ENCODE data around the gene USP37. TPM values are rescaled to one million over a fixed set of nuclear protein-coding genes. Genes with fewer than 3 reads are reported as not detected.

Gene USP37
- polyA plus RNA-seq, 1 of the 3 experiments (the other 2 are of a cell fraction), result 0.95 TPM

DNA sequence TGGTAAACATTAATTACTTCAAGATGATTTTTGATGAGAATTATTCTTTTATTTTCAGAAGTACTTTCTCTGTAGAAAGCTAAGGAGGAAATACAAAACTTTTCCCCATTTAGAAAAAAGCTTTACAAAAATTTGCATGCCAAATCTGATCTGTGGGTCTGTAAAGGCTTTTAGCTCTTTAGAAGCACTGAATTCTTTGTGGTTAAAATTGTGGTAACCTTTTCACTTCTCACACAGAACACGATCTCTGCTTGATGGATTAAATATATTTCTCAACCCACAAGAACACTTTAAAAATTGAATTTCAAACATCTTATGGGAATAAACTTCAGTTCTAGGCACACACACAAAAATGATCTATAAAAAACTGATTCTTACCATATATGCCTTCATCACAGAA is 85.5 kb downstream of the USP37 start (continued):
- TF ChIP-seq, protein P1, sequence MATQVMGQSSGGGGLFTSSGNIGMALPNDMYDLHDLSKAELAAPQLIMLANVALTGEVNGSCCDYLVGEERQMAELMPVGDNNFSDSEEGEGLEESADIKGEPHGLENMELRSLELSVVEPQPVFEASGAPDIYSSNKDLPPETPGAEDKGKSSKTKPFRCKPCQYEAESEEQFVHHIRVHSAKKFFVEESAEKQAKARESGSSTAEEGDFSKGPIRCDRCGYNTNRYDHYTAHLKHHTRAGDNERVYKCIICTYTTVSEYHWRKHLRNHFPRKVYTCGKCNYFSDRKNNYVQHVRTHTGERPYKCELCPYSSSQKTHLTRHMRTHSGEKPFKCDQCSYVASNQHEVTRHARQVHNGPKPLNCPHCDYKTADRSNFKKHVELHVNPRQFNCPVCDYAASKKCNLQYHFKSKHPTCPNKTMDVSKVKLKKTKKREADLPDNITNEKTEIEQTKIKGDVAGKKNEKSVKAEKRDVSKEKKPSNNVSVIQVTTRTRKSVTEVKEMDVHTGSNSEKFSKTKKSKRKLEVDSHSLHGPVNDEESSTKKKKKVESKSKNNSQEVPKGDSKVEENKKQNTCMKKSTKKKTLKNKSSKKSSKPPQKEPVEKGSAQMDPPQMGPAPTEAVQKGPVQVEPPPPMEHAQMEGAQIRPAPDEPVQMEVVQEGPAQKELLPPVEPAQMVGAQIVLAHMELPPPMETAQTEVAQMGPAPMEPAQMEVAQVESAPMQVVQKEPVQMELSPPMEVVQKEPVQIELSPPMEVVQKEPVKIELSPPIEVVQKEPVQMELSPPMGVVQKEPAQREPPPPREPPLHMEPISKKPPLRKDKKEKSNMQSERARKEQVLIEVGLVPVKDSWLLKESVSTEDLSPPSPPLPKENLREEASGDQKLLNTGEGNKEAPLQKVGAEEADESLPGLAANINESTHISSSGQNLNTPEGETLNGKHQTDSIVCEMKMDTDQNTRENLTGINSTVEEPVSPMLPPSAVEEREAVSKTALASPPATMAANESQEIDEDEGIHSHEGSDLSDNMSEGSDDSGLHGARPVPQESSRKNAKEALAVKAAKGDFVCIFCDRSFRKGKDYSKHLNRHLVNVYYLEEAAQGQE (IDR thresholded peaks at IDR 0.05; ENCODE audit: low read depth, low read length), result no peak

DNA sequence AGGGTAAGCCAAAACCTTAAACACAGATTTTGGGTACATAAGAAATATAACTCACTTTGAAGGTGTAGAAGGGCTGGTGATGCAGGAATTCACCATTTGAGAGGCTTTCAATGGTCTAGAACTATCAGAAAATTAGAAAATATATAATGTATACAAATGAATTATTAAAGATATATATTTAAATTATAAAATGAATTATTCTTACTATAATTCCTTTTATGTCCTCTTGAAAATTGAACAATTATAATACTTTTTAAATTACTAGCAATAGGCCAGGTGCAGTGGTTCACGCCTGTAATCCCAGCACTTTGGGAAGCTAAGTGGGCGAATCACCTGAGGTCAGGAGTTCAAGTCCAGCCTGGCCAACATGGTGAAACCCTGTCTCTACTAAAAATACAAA is 88.6 kb downstream of the USP37 start:
- ChIA-PET CTCF (interaction anchor here (1.1 to 2.8 kb wide), 2 partner anchors 14 to 169 kb away, joined by 3 to 10 read pairs; no protein-coding TSS in a partner anchor), POLR2A (no interaction called here)
- no peak overlapping the region for H3K4me2 ChIP-seq

DNA sequence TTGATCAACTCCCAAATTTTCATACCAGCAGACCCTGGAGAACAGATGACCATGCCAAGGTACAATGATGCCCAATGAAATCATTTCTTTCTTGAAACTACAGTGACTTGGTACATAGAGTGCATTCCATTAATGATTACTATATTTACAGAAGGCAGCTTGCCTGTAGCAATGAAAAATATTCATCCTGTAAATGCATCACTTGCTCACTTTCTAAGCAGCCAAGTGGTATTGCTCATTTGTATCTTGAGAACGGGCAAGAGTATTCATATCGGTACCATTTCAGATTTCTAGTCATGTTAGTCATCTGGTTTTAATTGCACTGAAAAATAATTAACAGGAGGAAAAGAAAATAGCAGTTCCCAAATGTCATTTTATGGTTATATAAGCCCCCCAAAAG is 89.6 kb downstream of the USP37 start:
- Histone ChIP-seq H3K4me1 (ENCODE audit: control insufficient read depth in 1 of 2, insufficient read depth in 2 of 2, low read depth in 1 of 2, low read length in 1 of 2) (no peaks in the 10 kb centered on the region; a peak in 1 of 4 replicates), H3K4me3 (ENCODE audit: low read depth in 2 of 2, low read length in 1 of 2) (no peak overlapping the region), H3K9me3 (no peaks in the 10 kb centered on the region), H3K4me2 (no peak overlapping the region), H3K36me3 (replicated peaks in 1 of 2; ENCODE audit: control insufficient read depth in 1 of 2, insufficient read depth in 2 of 2, low read length in 1 of 2) (peaks cover 43 to 50% of the 10 kb centered on the region in 2 experiments), H3K9me2 (no peaks in the 10 kb centered on the region), H3K79me2 (ENCODE audit: insufficient read depth) (no peaks in the 10 kb centered on the region), H3F3A (replicated peaks; ENCODE audit: insufficient read depth) (peaks cover 6% of the 10 kb centered on the region), H3K27ac (ENCODE audit: low read depth in 2 of 2, low read length in 1 of 2) (peak overlapping the region in 1 of 2 experiments; percentile 16; a peak in 1 of 4 replicates), H3K9ac (no peak overlapping the region), H3K27me3 (ENCODE audit: insufficient read depth) (no peaks in the 10 kb centered on the region), H2AFZ (ENCODE audit: low read depth) (no peak overlapping the region), H4K20me1 (ENCODE audit: insufficient read depth) (no peaks in the 10 kb centered on the region)
- ChIA-PET POLR2A (no interaction called here), CTCF (interaction anchor here (2.8 kb wide), 1 partner anchor 13 kb away, joined by 10 read pairs; no protein-coding TSS in a partner anchor)
- DNase-seq, result no peak
- 84% methylated on average over 2 of the region's 2 CpGs for WGBS (ENCODE audit: low lambda C conversion rate)
- TF ChIP-seq TAF1 (IDR thresholded peaks at IDR 0.05; ENCODE audit: borderline replicate concordance, low read depth, low read length) (no peak), RAD21 (IDR thresholded peaks at IDR 0.05; ENCODE audit: low read length) (no peak), NRF1 (IDR thresholded peaks at IDR 0.05; ENCODE audit: low read depth, low read length) (no peak), FOSL2 (IDR thresholded peaks at IDR 0.05; ENCODE audit: borderline replicate concordance, low read depth) (no peak), RFX5 (IDR thresholded peaks at IDR 0.05; ENCODE audit: low read length) (no peak), SMC3 (IDR thresholded peaks at IDR 0.05; ENCODE audit: low read depth, low read length) (no peak), NFIC (IDR thresholded peaks at IDR 0.05; ENCODE audit: borderline replicate concordance) (no peak), EP300 (IDR thresholded peaks at IDR 0.05; ENCODE audit: borderline replicate concordance in 1 of 2, low read depth in 1 of 2, low read length in 1 of 2) (no peak), GABPA (IDR thresholded peaks at IDR 0.05; ENCODE audit: low read depth) (no peak), MXI1 (IDR thresholded peaks at IDR 0.05; ENCODE audit: low read depth, low read length) (no peak), GATA2 (CRISPR knock-in tag; IDR thresholded peaks at IDR 0.05) (no peak), MEF2A (IDR thresholded peaks at IDR 0.05; ENCODE audit: borderline replicate concordance, low read depth) (no peak), TCF12 (IDR thresholded peaks at IDR 0.05) (no peak)
- TF ChIP-seq, protein P2, sequence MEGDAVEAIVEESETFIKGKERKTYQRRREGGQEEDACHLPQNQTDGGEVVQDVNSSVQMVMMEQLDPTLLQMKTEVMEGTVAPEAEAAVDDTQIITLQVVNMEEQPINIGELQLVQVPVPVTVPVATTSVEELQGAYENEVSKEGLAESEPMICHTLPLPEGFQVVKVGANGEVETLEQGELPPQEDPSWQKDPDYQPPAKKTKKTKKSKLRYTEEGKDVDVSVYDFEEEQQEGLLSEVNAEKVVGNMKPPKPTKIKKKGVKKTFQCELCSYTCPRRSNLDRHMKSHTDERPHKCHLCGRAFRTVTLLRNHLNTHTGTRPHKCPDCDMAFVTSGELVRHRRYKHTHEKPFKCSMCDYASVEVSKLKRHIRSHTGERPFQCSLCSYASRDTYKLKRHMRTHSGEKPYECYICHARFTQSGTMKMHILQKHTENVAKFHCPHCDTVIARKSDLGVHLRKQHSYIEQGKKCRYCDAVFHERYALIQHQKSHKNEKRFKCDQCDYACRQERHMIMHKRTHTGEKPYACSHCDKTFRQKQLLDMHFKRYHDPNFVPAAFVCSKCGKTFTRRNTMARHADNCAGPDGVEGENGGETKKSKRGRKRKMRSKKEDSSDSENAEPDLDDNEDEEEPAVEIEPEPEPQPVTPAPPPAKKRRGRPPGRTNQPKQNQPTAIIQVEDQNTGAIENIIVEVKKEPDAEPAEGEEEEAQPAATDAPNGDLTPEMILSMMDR (IDR thresholded peaks at IDR 0.05), result no peak
- TF ChIP-seq, protein P3, sequence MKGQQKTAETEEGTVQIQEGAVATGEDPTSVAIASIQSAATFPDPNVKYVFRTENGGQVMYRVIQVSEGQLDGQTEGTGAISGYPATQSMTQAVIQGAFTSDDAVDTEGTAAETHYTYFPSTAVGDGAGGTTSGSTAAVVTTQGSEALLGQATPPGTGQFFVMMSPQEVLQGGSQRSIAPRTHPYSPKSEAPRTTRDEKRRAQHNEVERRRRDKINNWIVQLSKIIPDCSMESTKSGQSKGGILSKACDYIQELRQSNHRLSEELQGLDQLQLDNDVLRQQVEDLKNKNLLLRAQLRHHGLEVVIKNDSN (IDR thresholded peaks at IDR 0.05; ENCODE audit: borderline replicate concordance, low read depth), result no peak
- TF ChIP-seq, protein P4, sequence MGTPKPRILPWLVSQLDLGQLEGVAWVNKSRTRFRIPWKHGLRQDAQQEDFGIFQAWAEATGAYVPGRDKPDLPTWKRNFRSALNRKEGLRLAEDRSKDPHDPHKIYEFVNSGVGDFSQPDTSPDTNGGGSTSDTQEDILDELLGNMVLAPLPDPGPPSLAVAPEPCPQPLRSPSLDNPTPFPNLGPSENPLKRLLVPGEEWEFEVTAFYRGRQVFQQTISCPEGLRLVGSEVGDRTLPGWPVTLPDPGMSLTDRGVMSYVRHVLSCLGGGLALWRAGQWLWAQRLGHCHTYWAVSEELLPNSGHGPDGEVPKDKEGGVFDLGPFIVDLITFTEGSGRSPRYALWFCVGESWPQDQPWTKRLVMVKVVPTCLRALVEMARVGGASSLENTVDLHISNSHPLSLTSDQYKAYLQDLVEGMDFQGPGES (IDR thresholded peaks at IDR 0.05; ENCODE audit: low read depth, low read length), result no peak

More for the DNA sequence above, 88.6 kb downstream of the USP37 start:
- H3K9me2 ChIP-seq, result no peaks in the 10 kb centered on the region
- H3K9me3 ChIP-seq, result no peaks in the 10 kb centered on the region
- H3K4me1 ChIP-seq (ENCODE audit: control insufficient read depth in 1 of 2, insufficient read depth in 2 of 2, low read depth in 1 of 2, low read length in 1 of 2), result no peaks in the 10 kb centered on the region; a peak in 1 of 4 replicates
- H3K9ac ChIP-seq, result no peak overlapping the region
- H3K27me3 ChIP-seq (ENCODE audit: insufficient read depth), result no peaks in the 10 kb centered on the region
- no peak overlapping the region for H3K4me3 ChIP-seq (ENCODE audit: low read depth in 2 of 2, low read length in 1 of 2)
- no peaks in the 10 kb centered on the region for H4K20me1 ChIP-seq (ENCODE audit: insufficient read depth)
- TF ChIP-seq TEAD4 (IDR thresholded peaks at IDR 0.05; ENCODE audit: borderline replicate concordance, insufficient read depth), result no peak
- no peak overlapping the region for H3K27ac ChIP-seq (ENCODE audit: low read depth in 2 of 2, low read length in 1 of 2)
- peaks cover 35 to 47% of the 10 kb centered on the region in 2 experiments for H3K36me3 ChIP-seq (replicated peaks in 1 of 2; ENCODE audit: control insufficient read depth in 1 of 2, insufficient read depth in 2 of 2, low read length in 1 of 2)
- no peaks in the 10 kb centered on the region for H3K79me2 ChIP-seq (ENCODE audit: insufficient read depth)
- no peak for DNase-seq
- 98% methylated on average over 2 of the region's 2 CpGs for WGBS (ENCODE audit: low lambda C conversion rate)
- H3F3A ChIP-seq (replicated peaks; ENCODE audit: insufficient read depth), result peaks cover 6% of the 10 kb centered on the region
- H2AFZ ChIP-seq (ENCODE audit: low read depth), result no peak overlapping the region
